ENCODE data around the gene GBA3.

DNA sequence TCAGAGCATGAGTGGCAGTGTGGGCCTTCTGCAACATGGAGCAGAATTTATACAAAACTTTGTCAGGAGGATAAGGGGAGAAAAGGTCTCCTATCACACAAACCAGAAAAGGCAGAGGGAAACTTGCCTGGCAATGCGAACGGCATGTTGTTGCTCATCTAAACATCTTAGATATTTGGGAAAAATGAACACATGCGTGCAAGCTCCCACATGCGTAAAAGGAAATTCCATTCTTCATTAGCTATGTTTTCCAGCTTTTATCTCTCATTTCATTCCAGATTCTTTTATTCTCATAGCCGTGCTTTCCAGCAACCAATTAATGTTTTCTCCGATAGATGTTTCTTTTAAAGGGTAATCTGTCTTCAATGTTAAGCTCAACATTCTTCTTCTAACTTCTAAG, 31.3 kb upstream of the GBA3 start:
- TF ChIP-seq, protein P1, sequence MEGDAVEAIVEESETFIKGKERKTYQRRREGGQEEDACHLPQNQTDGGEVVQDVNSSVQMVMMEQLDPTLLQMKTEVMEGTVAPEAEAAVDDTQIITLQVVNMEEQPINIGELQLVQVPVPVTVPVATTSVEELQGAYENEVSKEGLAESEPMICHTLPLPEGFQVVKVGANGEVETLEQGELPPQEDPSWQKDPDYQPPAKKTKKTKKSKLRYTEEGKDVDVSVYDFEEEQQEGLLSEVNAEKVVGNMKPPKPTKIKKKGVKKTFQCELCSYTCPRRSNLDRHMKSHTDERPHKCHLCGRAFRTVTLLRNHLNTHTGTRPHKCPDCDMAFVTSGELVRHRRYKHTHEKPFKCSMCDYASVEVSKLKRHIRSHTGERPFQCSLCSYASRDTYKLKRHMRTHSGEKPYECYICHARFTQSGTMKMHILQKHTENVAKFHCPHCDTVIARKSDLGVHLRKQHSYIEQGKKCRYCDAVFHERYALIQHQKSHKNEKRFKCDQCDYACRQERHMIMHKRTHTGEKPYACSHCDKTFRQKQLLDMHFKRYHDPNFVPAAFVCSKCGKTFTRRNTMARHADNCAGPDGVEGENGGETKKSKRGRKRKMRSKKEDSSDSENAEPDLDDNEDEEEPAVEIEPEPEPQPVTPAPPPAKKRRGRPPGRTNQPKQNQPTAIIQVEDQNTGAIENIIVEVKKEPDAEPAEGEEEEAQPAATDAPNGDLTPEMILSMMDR (IDR thresholded peaks at IDR 0.05; ENCODE audit: low read length), result no peak
- TF ChIP-seq EZH2 (optimal IDR thresholded peaks at IDR 0.05; ENCODE audit: low read depth, low read length) (no peak), EZH2phosphoT487 (IDR thresholded peaks at IDR 0.05; ENCODE audit: low read length) (no peak)
